Gastrocnemius medialis (tissue), 4 donors: ENCODE results near the gene ACOX1.

Experiments
- CTCF ChIP-seq, 5 experiments: fragments of 450-650 bp in 3 of 5; fragments of 200-600 bp in 2 of 5; sonication (generic) in 2 of 5; IDR thresholded peaks in 4 of 5; conservative IDR thresholded peaks in 1 of 5; 1 replicate in 4 of 5; 2 replicates in 1 of 5; pipeline ENCODE4 v1.5.1; 2016 to 2019; ENCODE audit warnings: antibody characterized with exemption in 5 of 5, mild to moderate bottlenecking in 3 of 5, moderate library complexity in 3 of 5
- POLR2A ChIP-seq, 2 donors: fragments of 450-650 bp; IDR thresholded peaks; one replicate each; pipeline ENCODE4 v1.6.1; 2017; ENCODE audit warnings: antibody characterized with exemption in 2 of 2, mild to moderate bottlenecking in 2 of 2, moderate library complexity in 2 of 2

- TF ChIP-seq CTCF (IDR thresholded peaks at IDR 0.05 in 4 of 5, conservative IDR thresholded peaks at IDR 0.05 in 1 of 5) (no peak), POLR2A (IDR thresholded peaks at IDR 0.05) (no peak)
Measured at GRCh38 chr17:75979705-75980187, 780 bp upstream of the ACOX1 start.
